ENCODE results near the gene TMEM234. TPM values are rescaled to one million over a fixed set of nuclear protein-coding genes. Genes with fewer than 3 reads are reported as not detected.
A peak's percentile ranks its signal among the peaks of the same experiment; 100 is the strongest.

Gene TMEM234
- total RNA-seq, 6 donors from 2014 or later = 14.9 to 62.9 (median 21.1) TPM

GRCh38 chr1:32220746-32221580, 1.2 kb downstream of the TMEM234 start:
- Histone ChIP-seq H3K4me3 (peak overlapping the region in 3 of 4 donors; percentile 85 to 93 (median 90)), H3K27me3 (no peaks in the 10 kb centered on the region), H3K27ac (peak overlapping the region; percentile 89 to 97 (median 92)), H3K9me3 (no peaks in the 10 kb centered on the region), H3K4me1 (peaks cover 19 to 33% (median 29%) of the 10 kb centered on the region in 4 donors), H3K36me3 (peaks cover 15 to 51% (median 34%) of the 10 kb centered on the region in 4 donors)
- no peak for ATAC-seq (ENCODE audit: low FRiP score in 2 of 2)
- TF ChIP-seq EP300 (IDR thresholded peaks at IDR 0.05) (no peak), POLR2A (IDR thresholded peaks at IDR 0.05) (no peak), POLR2AphosphoS5 (IDR thresholded peaks at IDR 0.05) (no peak), CTCF (IDR thresholded peaks at IDR 0.05) (no peak)
- no peak for DNase-seq
- WGBS, 2 donors = 89 to 91% methylated on average over 3 to 4 of the region's 4 CpGs

- 83 to 85% methylated on average over 7 of the region's 7 CpGs for WGBS, 2 donors
- H3K36me3 ChIP-seq = peaks cover 6 to 45% (median 26%) of the 10 kb centered on the region in 4 donors
- no peaks in the 10 kb centered on the region for H3K9me3 ChIP-seq
- TF ChIP-seq POLR2A (IDR thresholded peaks at IDR 0.05) = no peak
- no peak for TF ChIP-seq CTCF (IDR thresholded peaks at IDR 0.05)
- TF ChIP-seq POLR2AphosphoS5 (IDR thresholded peaks at IDR 0.05) = no peak
- no peak for TF ChIP-seq EP300 (IDR thresholded peaks at IDR 0.05)
- ATAC-seq (ENCODE audit: low FRiP score in 2 of 2) (no peak), DNase-seq (no peak)
- no peak overlapping the region for H3K4me3 ChIP-seq
- H3K4me1 ChIP-seq = peaks cover 19 to 38% (median 27%) of the 10 kb centered on the region in 4 donors
- H3K27ac ChIP-seq = no peak overlapping the region
- H3K27me3 ChIP-seq = no peaks in the 10 kb centered on the region
Observed at GRCh38 chr1:32219022-32219421, 3.1 kb downstream of the TMEM234 start.

- DNase-seq (no peak), ATAC-seq (ENCODE audit: low FRiP score in 2 of 2) (no peak)
- no peaks in the 10 kb centered on the region for H3K9me3 ChIP-seq
- WGBS, 2 donors = 74 to 95% methylated on average over 4 to 5 of the region's 5 CpGs
- TF ChIP-seq CTCF (IDR thresholded peaks at IDR 0.05) = no peak
- TF ChIP-seq POLR2AphosphoS5 (IDR thresholded peaks at IDR 0.05) = no peak
- TF ChIP-seq EP300 (IDR thresholded peaks at IDR 0.05) = no peak
- no peak for TF ChIP-seq POLR2A (IDR thresholded peaks at IDR 0.05)
- H3K4me3 ChIP-seq = no peak overlapping the region
- peaks cover 6 to 44% (median 24%) of the 10 kb centered on the region in 4 donors for H3K36me3 ChIP-seq
- no peak overlapping the region for H3K27ac ChIP-seq
- peaks cover 8 to 21% (median 12%) of the 10 kb centered on the region in 4 donors for H3K4me1 ChIP-seq
- no peaks in the 10 kb centered on the region for H3K27me3 ChIP-seq
Observed at GRCh38 chr1:32216566-32216965, 5.6 kb downstream of the TMEM234 start.

- ATAC-seq (ENCODE audit: low FRiP score in 2 of 2) (peak; percentile 81 to 82), DNase-seq (peak in 1 of 2 donors; percentile 48)
- Histone ChIP-seq H3K36me3 (peaks cover 6 to 44% (median 24%) of the 10 kb centered on the region in 4 donors), H3K27me3 (no peaks in the 10 kb centered on the region), H3K4me3 (no peak overlapping the region), H3K27ac (peak overlapping the region in 1 of 4 donors; percentile 15), H3K9me3 (no peaks in the 10 kb centered on the region), H3K4me1 (peaks cover 2 to 14% (median 5%) of the 10 kb centered on the region in 4 donors)
- WGBS, 2 donors = 73 to 93% methylated on average over 7 to 9 of the region's 10 CpGs
- peak; percentile 65 to 78 (median 72) for TF ChIP-seq CTCF (IDR thresholded peaks at IDR 0.05)
- TF ChIP-seq EP300 (IDR thresholded peaks at IDR 0.05) = no peak
Observed at GRCh38 chr1:32215629-32216480, 6.3 kb downstream of the TMEM234 start.

Measured in upper lobe of left lung (tissue), 6 donors.